Esophagus squamous epithelium (tissue), 5 donors: ENCODE results near the gene SIN3A. TPM values are rescaled to one million over a fixed set of nuclear protein-coding genes. Genes with fewer than 3 reads are reported as not detected.

Experiments used
- DNase-seq: peaks from one replicate; lab custom pipeline; 2025; lab: John Stamatoyannopoulos, UW
- H3K27ac ChIP-seq, 4 donors: fragments of 200-600 bp; sonication (generic); one replicate each; pipeline ENCODE4 v1.5.1; 2016 to 2019; ENCODE audit warnings: mild to moderate bottlenecking in 1 of 4
- H3K27me3 ChIP-seq, 4 donors: fragments of 200-600 bp; sonication (generic); 1 replicate in 3 of 4; 2 replicates in 1 of 4; pipeline versions ENCODE4 v1.5.1 to v1.6.0; 2017 to 2021; ENCODE audit warnings: antibody characterized with exemption in 1 of 4
- H3K36me3 ChIP-seq, 3 donors: fragments of 200-600 bp; sonication (generic); one replicate each; pipeline ENCODE4 v1.5.1; 2016 to 2019
- H3K4me1 ChIP-seq, 3 donors: fragments of 200-600 bp; sonication (generic); one replicate each; pipeline ENCODE4 v1.5.1; 2017 to 2019
- H3K4me3 ChIP-seq, 4 donors: fragments of 200-600 bp; sonication (generic); 1 replicate in 3 of 4; 2 replicates in 1 of 4; pipeline ENCODE4 v1.5.1; 2016 to 2019; ENCODE audit warnings: mild to moderate bottlenecking in 2 of 4, moderate library complexity in 1 of 4
- H3K9me3 ChIP-seq, 3 donors: fragments of 200-600 bp; sonication (generic); one replicate each; pipeline ENCODE4 v1.5.1; 2016 to 2019
- POLR2A ChIP-seq, 4 donors: fragments of 450-650 bp; IDR thresholded peaks; one replicate each; pipeline ENCODE4 v1.6.1; 2017; ENCODE audit warnings: antibody characterized with exemption in 4 of 4, mild to moderate bottlenecking in 4 of 4, moderate library complexity in 3 of 4
- WGBS, 2 donors: methylation state at CpG; one replicate each; pipeline ENCODE4 v1.1.5; 2018; 5-methylcytosine and 5-hydroxymethylcytosine counted together
- intact Hi-C: fragments of 100-400 bp; cut with DNase I; formaldehyde crosslinking; loops from one replicate; pipeline ENCODE4 v1.15.0; 2022
- total RNA-seq, 4 donors: library from RNA; depleted of rRNA; stranded (reverse); fragments of >200 nt; gene quantifications; one replicate each; pipeline ENCODE4 v1.1.0, GENCODE V29; 2016
- TF ChIP-seq, protein P1 (sequence below), 6 experiments: fragments of 450-650 bp in 4 of 6; fragments of 200-600 bp in 2 of 6; sonication (generic) in 2 of 6; IDR thresholded peaks; one replicate each; pipeline ENCODE4 v1.5.1; 2016 to 2019; ENCODE audit warnings: antibody characterized with exemption in 6 of 6, mild to moderate bottlenecking in 4 of 6, moderate library complexity in 4 of 6
- donor health status: DM: yes; HTN: yes; CAD: no.

The SIN3A gene
- total RNA-seq, 4 donors from 2014 or later: 22.3 to 49.8 (median 26.0) TPM

DNA sequence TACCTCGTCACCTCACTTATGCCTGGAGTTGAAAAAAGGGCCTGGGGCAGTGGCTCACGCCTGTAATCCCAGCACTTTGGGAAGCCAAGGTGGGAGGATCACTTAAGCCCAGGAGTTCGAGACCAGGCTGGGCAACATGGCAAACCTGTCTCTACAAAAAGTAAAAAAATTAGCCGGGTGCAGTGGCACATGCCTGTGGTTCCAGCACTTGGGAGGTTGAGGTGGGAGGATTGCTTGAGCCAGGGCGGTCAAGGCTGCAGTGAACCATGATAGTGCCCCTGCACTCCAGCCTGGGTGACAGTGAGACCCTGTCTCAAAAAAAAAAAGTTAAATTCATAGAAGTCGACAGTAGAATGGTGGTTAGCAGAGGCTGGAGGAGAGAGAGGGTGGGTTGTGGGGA is 109.3 kb downstream of the SIN3A start:
- H3K27ac ChIP-seq: no peak overlapping the region
- intact Hi-C loops: no loop called here
- no peak overlapping the region for H3K4me3 ChIP-seq
- no peaks in the 10 kb centered on the region for H3K9me3 ChIP-seq
- no peak for TF ChIP-seq POLR2A (IDR thresholded peaks at IDR 0.05)
- TF ChIP-seq, protein P1, sequence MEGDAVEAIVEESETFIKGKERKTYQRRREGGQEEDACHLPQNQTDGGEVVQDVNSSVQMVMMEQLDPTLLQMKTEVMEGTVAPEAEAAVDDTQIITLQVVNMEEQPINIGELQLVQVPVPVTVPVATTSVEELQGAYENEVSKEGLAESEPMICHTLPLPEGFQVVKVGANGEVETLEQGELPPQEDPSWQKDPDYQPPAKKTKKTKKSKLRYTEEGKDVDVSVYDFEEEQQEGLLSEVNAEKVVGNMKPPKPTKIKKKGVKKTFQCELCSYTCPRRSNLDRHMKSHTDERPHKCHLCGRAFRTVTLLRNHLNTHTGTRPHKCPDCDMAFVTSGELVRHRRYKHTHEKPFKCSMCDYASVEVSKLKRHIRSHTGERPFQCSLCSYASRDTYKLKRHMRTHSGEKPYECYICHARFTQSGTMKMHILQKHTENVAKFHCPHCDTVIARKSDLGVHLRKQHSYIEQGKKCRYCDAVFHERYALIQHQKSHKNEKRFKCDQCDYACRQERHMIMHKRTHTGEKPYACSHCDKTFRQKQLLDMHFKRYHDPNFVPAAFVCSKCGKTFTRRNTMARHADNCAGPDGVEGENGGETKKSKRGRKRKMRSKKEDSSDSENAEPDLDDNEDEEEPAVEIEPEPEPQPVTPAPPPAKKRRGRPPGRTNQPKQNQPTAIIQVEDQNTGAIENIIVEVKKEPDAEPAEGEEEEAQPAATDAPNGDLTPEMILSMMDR (IDR thresholded peaks at IDR 0.05): no peak
- no peak for DNase-seq
- peaks cover 0 to 35% (median 0%) of the 10 kb centered on the region in 3 donors for H3K36me3 ChIP-seq
- no peaks in the 10 kb centered on the region for H3K27me3 ChIP-seq
- 65 to 75% methylated on average over 6 of the region's 6 CpGs for WGBS, 2 donors
- H3K4me1 ChIP-seq: peaks cover 0 to 23% (median 0%) of the 10 kb centered on the region in 3 donors

GRCh38 chr15:75339531-75340240 is 111.8 kb downstream of the SIN3A start:
- WGBS, 2 donors: 97% methylated on average over 5 of the region's 13 CpGs; no CpG with 5 or more reads in 1 of the 2 donors
- peaks cover 8 to 29% (median 10%) of the 10 kb centered on the region in 3 donors for H3K4me1 ChIP-seq
- TF ChIP-seq, protein P1 (IDR thresholded peaks at IDR 0.05): no peak
- no peak for TF ChIP-seq POLR2A (IDR thresholded peaks at IDR 0.05)
- intact Hi-C loops: no loop called here
- H3K27me3 ChIP-seq: no peaks in the 10 kb centered on the region
- H3K36me3 ChIP-seq: peaks cover 0 to 35% (median 0%) of the 10 kb centered on the region in 3 donors
- no peaks in the 10 kb centered on the region for H3K9me3 ChIP-seq
- no peak overlapping the region for H3K27ac ChIP-seq
- H3K4me3 ChIP-seq: no peak overlapping the region
- DNase-seq: no peak

DNA sequence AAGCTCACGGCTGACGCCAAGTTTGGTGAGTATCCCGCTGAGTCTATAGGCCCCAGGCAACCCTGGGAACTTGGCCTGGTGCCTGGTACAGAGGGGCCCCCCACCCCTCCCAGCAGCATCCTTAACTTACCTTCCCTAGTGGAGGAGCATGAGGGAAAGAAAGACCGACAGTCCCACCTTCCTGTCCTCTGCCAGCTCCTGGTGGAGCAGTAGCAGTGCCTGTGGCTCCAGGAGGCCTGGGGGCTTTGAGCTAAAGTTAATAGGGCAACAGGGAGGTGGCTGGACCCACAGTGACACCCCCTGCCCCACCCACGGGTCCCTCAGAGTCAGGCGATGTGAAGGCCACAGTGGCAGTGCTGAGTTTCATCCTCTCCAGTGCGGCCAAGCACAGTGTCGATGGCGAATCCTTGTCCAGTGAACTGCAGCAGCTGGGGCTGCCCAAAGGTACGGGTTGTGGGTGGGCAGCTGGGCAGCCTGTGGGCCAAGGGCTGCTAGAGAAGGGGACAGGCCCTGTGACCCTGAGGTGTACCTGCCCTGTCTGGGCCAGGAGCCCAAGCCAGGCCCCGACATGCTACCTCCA is 112.7 kb downstream of the SIN3A start:
- TF ChIP-seq, protein P1 (IDR thresholded peaks at IDR 0.05): no peak
- no peak for TF ChIP-seq POLR2A (IDR thresholded peaks at IDR 0.05)
- Histone ChIP-seq H3K36me3 (peaks cover 0 to 35% (median 0%) of the 10 kb centered on the region in 3 donors), H3K27ac (no peak overlapping the region), H3K4me3 (no peak overlapping the region), H3K27me3 (no peaks in the 10 kb centered on the region), H3K9me3 (no peaks in the 10 kb centered on the region), H3K4me1 (peaks cover 8 to 26% (median 10%) of the 10 kb centered on the region in 3 donors)
- no CpG with 5 or more reads among the region's 11 CpGs for WGBS, 2 donors
- no peak for DNase-seq
- intact Hi-C loops: no loop called here

DNA sequence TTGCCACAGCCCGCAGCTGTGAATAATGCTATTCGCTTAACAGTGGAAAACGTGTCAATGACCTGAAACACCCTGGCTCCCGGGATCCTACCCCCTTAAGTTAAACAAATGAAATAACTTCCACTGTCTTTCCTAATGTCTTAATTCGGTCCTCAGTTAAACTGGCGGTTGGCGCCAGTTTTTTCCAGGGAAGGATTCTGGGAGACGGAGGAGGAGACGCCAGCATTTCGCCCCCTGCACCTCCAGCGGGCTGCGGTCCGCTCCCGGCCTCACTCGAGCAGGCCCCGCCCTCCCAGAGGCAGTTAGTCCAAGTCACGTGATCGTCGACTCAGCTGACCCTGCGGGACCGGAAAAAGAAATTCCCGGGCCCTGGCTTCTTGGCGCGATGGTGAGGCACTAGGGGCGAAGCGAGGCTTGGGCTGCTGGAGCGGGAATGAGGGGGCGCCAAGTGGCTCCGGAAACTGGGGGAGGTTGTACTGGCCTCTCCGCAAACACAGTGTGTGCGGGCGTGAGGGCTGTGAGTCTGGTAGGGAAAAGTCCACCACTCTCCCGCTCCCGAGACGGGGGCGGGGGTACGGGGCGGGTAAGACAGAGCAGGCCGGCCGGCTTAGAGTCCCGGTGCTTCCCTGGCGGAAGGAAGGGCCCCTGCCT is 115.7 kb downstream of the SIN3A start, which contains the start of gene COMMD4:
TSS of gene COMMD4 (plus strand) at position 359 of the 651 bp plus-strand sequence. CDS start at position 386, 27 bp downstream.
- intact Hi-C loops: no loop called here
- Histone ChIP-seq H3K27me3 (no peaks in the 10 kb centered on the region), H3K4me1 (peaks cover 8 to 22% (median 10%) of the 10 kb centered on the region in 3 donors), H3K4me3 (peak within 1 kb of the TSS; percentile 63 to 91 (median 85)), H3K9me3 (no peaks in the 10 kb centered on the region), H3K27ac (peak within 1 kb of the TSS; percentile 71 to 85 (median 79)), H3K36me3 (peaks cover 0 to 25% (median 0%) of the 10 kb centered on the region in 3 donors)
- 0% methylated on average over 13 to 17 of the region's 42 CpGs for WGBS, 2 donors
- TF ChIP-seq, protein P1 (IDR thresholded peaks at IDR 0.05): peak in 2 of 6 experiments; percentile 14 to 23
- TF ChIP-seq POLR2A (IDR thresholded peaks at IDR 0.05): no peak
- peak; percentile 56 for DNase-seq
